Measurements from ENCODE around the gene SHC4. TPM values are rescaled to one million over a fixed set of nuclear protein-coding genes. Genes with fewer than 3 reads are reported as not detected.

The SHC4 gene
- total RNA-seq, 3 donors from 2014 or later = 0.16 to 4.0 (median 1.3) TPM

DNA sequence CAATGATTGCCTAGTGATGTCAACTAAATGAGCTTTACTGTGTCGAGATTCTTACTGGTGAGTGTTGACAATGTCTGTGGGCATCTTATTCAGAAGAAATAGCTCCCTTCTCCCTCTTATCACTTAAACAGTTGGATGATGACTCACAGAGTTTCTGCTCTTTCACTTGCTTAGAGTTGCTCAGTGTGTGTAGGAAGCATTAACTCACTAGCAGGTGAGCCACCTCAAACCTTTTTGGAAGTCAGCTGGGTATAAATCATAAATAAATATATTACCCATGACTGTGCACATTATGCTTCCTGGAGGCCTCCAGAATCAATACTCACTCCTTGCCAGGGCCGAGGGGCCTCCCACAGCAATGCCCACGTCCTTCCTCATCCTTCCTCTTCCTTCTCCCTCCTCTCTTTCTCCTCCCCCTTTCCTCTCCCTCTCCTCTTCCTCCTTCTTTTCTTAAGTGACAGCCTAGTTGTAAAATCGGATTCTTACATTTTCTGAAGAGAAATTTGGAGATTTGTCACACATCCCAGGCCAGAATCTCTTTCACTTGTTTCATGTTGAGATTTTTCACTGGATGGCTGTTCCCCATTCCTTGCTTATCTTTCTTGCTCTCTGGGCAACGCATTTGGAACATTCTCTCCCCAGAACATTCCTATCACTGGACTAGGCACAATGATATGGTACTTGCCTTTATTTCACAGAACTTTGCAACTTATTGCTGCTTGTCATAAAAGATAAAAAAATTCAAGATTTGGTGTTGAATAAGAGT lies 17.5 kb downstream of the SHC4 start:
- no peaks in the 10 kb centered on the region for H3K36me3 ChIP-seq
- TF ChIP-seq POLR2A (IDR thresholded peaks at IDR 0.05) (no peak), CTCF (IDR thresholded peaks at IDR 0.05) (no peak), POLR2AphosphoS5 (IDR thresholded peaks at IDR 0.05) (no peak)
- no peak overlapping the region for H3K27ac ChIP-seq

DNA sequence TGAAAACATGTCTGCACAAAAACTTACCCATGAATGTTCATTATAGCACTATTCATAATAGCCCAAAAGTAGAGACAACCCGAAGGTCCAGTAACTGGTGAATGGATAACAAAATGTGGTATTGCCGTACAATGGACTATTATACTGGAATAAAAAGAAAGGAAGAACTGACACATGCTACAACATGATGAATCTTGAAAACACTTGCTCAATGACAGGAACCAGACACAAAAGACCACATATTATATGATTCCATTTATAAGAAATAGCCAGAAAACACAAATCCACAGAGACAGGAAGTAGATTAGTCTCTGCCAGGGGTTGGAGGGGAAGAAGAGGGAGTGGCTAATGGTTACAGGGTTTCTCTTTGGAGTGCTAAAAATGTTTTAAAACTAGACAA lies 18.3 kb downstream of the SHC4 start:
- H3K27me3 ChIP-seq = no peaks in the 10 kb centered on the region
- no peak overlapping the region for H3K4me3 ChIP-seq
- TF ChIP-seq POLR2AphosphoS5 (IDR thresholded peaks at IDR 0.05) = no peak
- TF ChIP-seq CTCF (IDR thresholded peaks at IDR 0.05) = no peak
- no peak for TF ChIP-seq POLR2A (IDR thresholded peaks at IDR 0.05)
- intact Hi-C loops (cut with DNase I; ENCODE audit: low total_unique reads) = no loop called here
- no peaks in the 10 kb centered on the region for H3K36me3 ChIP-seq
- DNase-seq (ENCODE audit: low spot score in 2 of 2) = no peak
- H3K4me1 ChIP-seq = no peaks in the 10 kb centered on the region
- H3K9me3 ChIP-seq = no peaks in the 10 kb centered on the region
- H3K27ac ChIP-seq = no peak overlapping the region

More for the DNA sequence above, 17.5 kb downstream of the SHC4 start:
- H3K4me3 ChIP-seq = no peak overlapping the region
- no peaks in the 10 kb centered on the region for H3K4me1 ChIP-seq
- no peak for DNase-seq (ENCODE audit: low spot score in 2 of 2)
- H3K27me3 ChIP-seq = no peaks in the 10 kb centered on the region
- intact Hi-C loops (cut with DNase I; ENCODE audit: low total_unique reads) = no loop called here
- no peaks in the 10 kb centered on the region for H3K9me3 ChIP-seq

DNA sequence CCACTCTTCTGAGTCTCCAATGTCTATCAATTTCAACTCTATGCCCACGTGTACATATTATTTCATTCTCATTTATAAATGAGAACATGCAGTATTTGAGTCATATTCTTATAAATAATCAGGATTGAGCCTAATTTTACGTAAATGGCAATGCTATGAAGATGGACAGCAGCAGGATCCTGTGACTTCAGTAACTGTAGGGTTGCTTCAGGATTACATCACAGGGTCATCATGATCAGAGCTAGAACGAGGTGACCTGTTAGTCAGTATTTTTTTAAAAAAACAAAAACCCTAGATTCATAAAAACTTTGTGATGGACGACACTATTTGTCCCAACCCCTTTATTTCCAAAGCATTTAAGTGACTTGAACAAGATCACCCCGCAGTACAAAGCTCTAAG lies 21.8 kb downstream of the SHC4 start:
- no peaks in the 10 kb centered on the region for H3K27me3 ChIP-seq
- H3K9me3 ChIP-seq = no peaks in the 10 kb centered on the region
- DNase-seq (ENCODE audit: low spot score in 2 of 2) = no peak
- TF ChIP-seq POLR2A (IDR thresholded peaks at IDR 0.05) (no peak), POLR2AphosphoS5 (IDR thresholded peaks at IDR 0.05) (no peak), CTCF (IDR thresholded peaks at IDR 0.05) (no peak)
- intact Hi-C loops (cut with DNase I; ENCODE audit: low total_unique reads) = no loop called here
- H3K36me3 ChIP-seq = no peaks in the 10 kb centered on the region
- H3K4me1 ChIP-seq = no peaks in the 10 kb centered on the region
- H3K4me3 ChIP-seq = no peak overlapping the region
- H3K27ac ChIP-seq = no peak overlapping the region

DNA sequence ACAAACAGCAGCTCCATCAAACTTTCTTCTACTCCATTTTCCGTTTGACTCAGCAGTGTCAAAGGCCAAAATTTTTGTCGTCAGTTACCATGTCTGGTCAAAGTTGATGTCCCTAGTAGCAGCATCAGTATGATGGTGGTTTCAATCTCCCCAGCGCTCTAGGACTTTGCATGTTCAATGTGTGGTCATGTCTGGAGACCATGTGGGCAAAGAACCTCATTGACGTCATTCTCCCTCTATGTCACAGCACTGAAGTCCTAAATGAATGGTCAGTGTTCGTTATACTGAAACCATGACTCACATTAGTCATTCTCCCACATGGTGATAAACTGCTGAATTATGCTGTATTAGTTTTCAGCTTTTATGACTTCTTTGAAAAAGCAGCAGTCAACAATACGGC lies 23.2 kb downstream of the SHC4 start:
- DNase-seq (ENCODE audit: low spot score in 2 of 2) = no peak
- no peaks in the 10 kb centered on the region for H3K36me3 ChIP-seq
- no peaks in the 10 kb centered on the region for H3K27me3 ChIP-seq
- no peaks in the 10 kb centered on the region for H3K9me3 ChIP-seq
- H3K27ac ChIP-seq = no peak overlapping the region
- no peak overlapping the region for H3K4me3 ChIP-seq
- no peaks in the 10 kb centered on the region for H3K4me1 ChIP-seq
- intact Hi-C loops (cut with DNase I; ENCODE audit: low total_unique reads) = no loop called here
- TF ChIP-seq POLR2AphosphoS5 (IDR thresholded peaks at IDR 0.05) = no peak
- no peak for TF ChIP-seq POLR2A (IDR thresholded peaks at IDR 0.05)
- no peak for TF ChIP-seq CTCF (IDR thresholded peaks at IDR 0.05)

- DNase-seq (ENCODE audit: low spot score in 2 of 2) = no peak
- H3K27ac ChIP-seq = no peak overlapping the region
Measured at GRCh38 chr15:48939648-48940047, 24.1 kb downstream of the SHC4 start.

More at GRCh38 chr15:48939648-48940047, 24.1 kb downstream of the SHC4 start:
- Histone ChIP-seq H3K27me3 (no peaks in the 10 kb centered on the region), H3K4me3 (no peak overlapping the region), H3K9me3 (no peaks in the 10 kb centered on the region), H3K4me1 (no peaks in the 10 kb centered on the region), H3K36me3 (no peaks in the 10 kb centered on the region)
- TF ChIP-seq CTCF (IDR thresholded peaks at IDR 0.05) (no peak), POLR2AphosphoS5 (IDR thresholded peaks at IDR 0.05) (no peak), POLR2A (IDR thresholded peaks at IDR 0.05) (no peak)
- intact Hi-C loops (cut with DNase I; ENCODE audit: low total_unique reads) = no loop called here
